Caki2 (cell line): ENCODE measurements around the gene TSKU. TPM values are rescaled to one million over a fixed set of nuclear protein-coding genes. Genes with fewer than 3 reads are reported as not detected.
"Not testable (repeated sequence)": the region's sequence is repeated elsewhere in the genome, so short reads cannot be mapped to it uniquely, and the experiment has no call there.

Experiments
- DNase-seq: peaks from one replicate; pipeline ENCODE4 v3.0.0-alpha.2; 2015; ENCODE audit warnings: low read depth
- in situ Hi-C: cut with HindIII; loops from 2 replicates; pipeline ENCODE4 v1.10.0; 2016; ENCODE audit warnings: low sequenced_read_pairs, low pct_unique_long_range_greater_than_20kb, mixed read lengths
- total RNA-seq: library from RNA; depleted of rRNA; stranded (reverse); fragments of >200 nt; shearing (Covaris generic); gene quantifications from 2 replicates; pipeline ENCODE4 v1.2.3, GENCODE V29; 2014; ENCODE audit warnings: low replicate concordance

TSKU gene
- total RNA-seq, 1 experiment from 2014 or later: 48.6 TPM

- peak; percentile 86 for DNase-seq
- in situ Hi-C loops: no loop called here
These were observed 444 bp upstream of the TSKU start for GRCh38 chr11:76782531-76783293.

GRCh38 chr11:76783896-76784813 is 999 bp downstream of the TSKU start:
- in situ Hi-C loops: no loop called here
- peak; percentile 54 for DNase-seq

- in situ Hi-C loops: no loop called here
- DNase-seq: no peak
These were observed 2.4 kb downstream of the TSKU start for GRCh38 chr11:76785513-76785912.

GRCh38 chr11:76786016-76786415 is 2.9 kb downstream of the TSKU start:
- in situ Hi-C loops: no loop called here
- no peak for DNase-seq

- in situ Hi-C loops: no loop called here
- no peak for DNase-seq
These were observed 3.4 kb downstream of the TSKU start for GRCh38 chr11:76786441-76787014.

- no peak for DNase-seq
- in situ Hi-C loops: no loop called here
These were observed 4.1 kb downstream of the TSKU start for GRCh38 chr11:76787271-76787670.

- in situ Hi-C loops: no loop called here
- no peak for DNase-seq
These were observed 4.9 kb downstream of the TSKU start for GRCh38 chr11:76787911-76788596.

GRCh38 chr11:76788661-76789442 is 5.7 kb downstream of the TSKU start:
- no peak for DNase-seq
- in situ Hi-C loops: no loop called here

GRCh38 chr11:76789443-76789719 is 6.2 kb downstream of the TSKU start:
- DNase-seq: no peak
- in situ Hi-C loops: no loop called here

GRCh38 chr11:76790251-76790650 is 7.1 kb downstream of the TSKU start:
- in situ Hi-C loops: no loop called here
- DNase-seq: no peak

- in situ Hi-C loops, DNase-seq: not testable (repeated sequence)
These were observed 8.0 kb downstream of the TSKU start for GRCh38 chr11:76791002-76791770.

- no peak for DNase-seq
- in situ Hi-C loops: no loop called here
These were observed 8.7 kb downstream of the TSKU start for GRCh38 chr11:76791861-76792260.

- in situ Hi-C loops: no loop called here
- no peak for DNase-seq
These were observed 9.5 kb downstream of the TSKU start for GRCh38 chr11:76792505-76793264.

- DNase-seq: no peak
- in situ Hi-C loops: no loop called here
These were observed 10.5 kb downstream of the TSKU start for GRCh38 chr11:76793391-76794291.

GRCh38 chr11:76794371-76795289 is 11.5 kb downstream of the TSKU start:
- in situ Hi-C loops: no loop called here

More at GRCh38 chr11:76794371-76795289, 11.5 kb downstream of the TSKU start:
- DNase-seq: no peak
